HepG2 (cell line): ENCODE data around the gene ITPR1. TPM values are rescaled to one million over a fixed set of nuclear protein-coding genes. Genes with fewer than 3 reads are reported as not detected.

Experiments used
- ATAC-seq: fragments of 200-7000 bp; cut with Tn5 transposase; 3 replicates; pipeline ENCODE4 v1.9.1; 2020; ENCODE audit warnings: mild to moderate bottlenecking, moderate library complexity
- BruUV-seq: library from RNA; stranded (reverse); fragments of 400-500 nt; replicated peaks from 2 replicates; lab custom pipeline; 2021; lab: Mats Ljungman, UMichigan
- CTCF ChIA-PET: fragments of 300-600 bp; formaldehyde crosslinking; extraction: SDS; loops from one replicate; lab custom pipeline; 2021; ENCODE audit warnings: low total read pairs, inconsistent platforms, low intra/inter-chr PET ratio; lab: Yijun Ruan, JAX
- POLR2A ChIA-PET: fragments of 350-600 bp; sonication (Branson Sonifier 250); formaldehyde crosslinking; loops from one replicate; lab custom pipeline; 2020; ENCODE audit warnings: antibody characterized with exemption, inconsistent platforms; lab: Yijun Ruan, JAX
- DNase-seq: peaks from one replicate; pipeline ENCODE4 v3.0.0-alpha.2; 2015; ENCODE audit warnings: low spot score
- FAIRE-seq: peaks from 3 replicates; lab custom pipeline; 2011; peaks lifted over from hg19 to GRCh38; lab: Jason Lieb, UNC
- H2AFZ ChIP-seq: one replicate; pipeline ENCODE4 v1.6.1; 2011; ENCODE audit warnings: low read length, inconsistent platforms
- H3K27ac ChIP-seq: fragments of 300-600 bp; 3 replicates; pipeline ENCODE4 v1.8.0; 2011; ENCODE audit warnings: mixed run types, mild to moderate bottlenecking, mixed read lengths, low read length, inconsistent platforms; ENCODE audit not compliant: insufficient read depth; ENCODE audit errors: extremely low read length
- H3K27me3 ChIP-seq, 2 experiments: fragments of 200-600 bp in 1 of 2; 2 replicates in 1 of 2; 3 replicates in 1 of 2; pipeline versions ENCODE4 v1.6.0 to v1.8.0; 2011; ENCODE audit warnings: low read length in 2 of 2, mild to moderate bottlenecking in 2 of 2, moderate library complexity in 2 of 2, inconsistent platforms in 1 of 2; ENCODE audit not compliant: insufficient read depth in 2 of 2, control insufficient read depth in 1 of 2
- H3K36me3 ChIP-seq, 2 experiments: fragments of 200-600 bp in 1 of 2; replicated peaks in 1 of 2; 2 replicates in 1 of 2; 3 replicates in 1 of 2; pipeline versions ENCODE4 v1.5.1 to v1.8.0; 2011; ENCODE audit warnings: low read length in 2 of 2, inconsistent platforms in 1 of 2; ENCODE audit not compliant: insufficient read depth in 2 of 2, control insufficient read depth in 1 of 2
- H3K4me1 ChIP-seq: 2 replicates; pipeline ENCODE4 v1.5.1; 2012; ENCODE audit warnings: low read length, inconsistent platforms; ENCODE audit not compliant: insufficient read depth
- H3K4me2 ChIP-seq: 2 replicates; pipeline ENCODE4 v1.6.0; 2011; ENCODE audit warnings: low read depth, low read length, inconsistent platforms
- H3K4me3 ChIP-seq, 3 experiments: fragments of 200-600 bp in 1 of 3; sonication (generic), shearing (Covaris generic) in 1 of 3; replicated peaks in 1 of 3; 2 replicates each; pipeline ENCODE4 v1.5.1; 2011 to 2016; ENCODE audit warnings: low read length in 3 of 3, inconsistent platforms in 2 of 3, low read depth in 2 of 3, mild to moderate bottlenecking in 2 of 3, control low read depth in 1 of 3, mixed read lengths in 1 of 3; ENCODE audit not compliant: insufficient read depth in 1 of 3
- H3K79me2 ChIP-seq: one replicate; pipeline ENCODE4 v1.6.1; 2011; ENCODE audit warnings: low read length, inconsistent platforms; ENCODE audit not compliant: insufficient read depth
- H3K9ac ChIP-seq: 2 replicates; pipeline ENCODE4 v1.6.0; 2011; ENCODE audit warnings: mild to moderate bottlenecking, low read depth, low read length, inconsistent platforms; ENCODE audit not compliant: insufficient read depth
- H3K9me3 ChIP-seq: 2 replicates; pipeline ENCODE4 v1.5.1; 2012; ENCODE audit warnings: mild to moderate bottlenecking, low read length
- H4K20me1 ChIP-seq: 2 replicates; pipeline ENCODE4 v1.6.0; 2011; ENCODE audit warnings: inconsistent platforms, mild to moderate bottlenecking, low read length, moderate library complexity; ENCODE audit not compliant: insufficient read depth
- GATA4 ChIP-seq: sonication (generic); IDR thresholded peaks from 2 replicates; pipeline ENCODE4 v1.6.1; 2016; ENCODE audit warnings: antibody characterized with exemption, low read depth, borderline replicate concordance
- HMGXB4 ChIP-seq, 2 experiments: sonication (generic) in 1 of 2; formaldehyde crosslinking in 1 of 2; IDR thresholded peaks; 2 replicates each; pipeline versions ENCODE4 v1.4.0 to v1.6.1; 2018 to 2020; ENCODE audit warnings: missing genetic modification reagents in 2 of 2, borderline replicate concordance in 1 of 2, low read depth in 1 of 2, mild to moderate bottlenecking in 1 of 2, missing biosample characterization in 1 of 2
- HNF4A ChIP-seq: sonication (generic); formaldehyde crosslinking; IDR thresholded peaks from 2 replicates; pipeline ENCODE4 v1.4.0; 2020; ENCODE audit warnings: missing genetic modification reagents
- HNF4G ChIP-seq, 2 experiments: sonication (generic) in 1 of 2; formaldehyde crosslinking in 1 of 2; IDR thresholded peaks; 2 replicates each; pipeline versions ENCODE4 v1.4.0 to v1.6.1; 2011 to 2020; ENCODE audit warnings: borderline replicate concordance in 2 of 2, low read depth in 2 of 2, mild to moderate bottlenecking in 2 of 2, low read length in 1 of 2, missing genetic modification reagents in 1 of 2, moderate library complexity in 1 of 2
- SP5 ChIP-seq: IDR thresholded peaks from 2 replicates; pipeline ENCODE4 v1.6.1; 2016; ENCODE audit warnings: low read depth, borderline replicate concordance
- WGBS: methylation state at CpG from one replicate; pipeline ENCODE4 v1.1.6; 2017; ENCODE audit warnings: low lambda C conversion rate; 5-methylcytosine and 5-hydroxymethylcytosine counted together
- in situ Hi-C: cut with HindIII; loops from 2 replicates; pipeline ENCODE4 v1.10.0; 2017; ENCODE audit warnings: low pct_unique_long_range_greater_than_20kb; ENCODE audit not compliant: extremely low pct_ligation_motif_present
- intact Hi-C: fragments of 100-400 bp; cut with micrococcal nuclease; formaldehyde crosslinking; loops from one replicate; pipeline ENCODE4 v1.10.0; 2022; ENCODE audit not compliant: unreplicated experiment
- polyA plus RNA-seq, 8 experiments: library from polyadenylated mRNA; depleted of rRNA in 3 of 8; stranded (reverse) in 7 of 8; unstranded in 1 of 8; fragments of >200 nt; fragmentation: Illumina TruSeq in 4 of 8; extraction: Trizol in 4 of 8; gene quantifications; 2 replicates each; pipeline versions ENCODE4 v1.2.1 to v1.2.3, GENCODE V29; 2011 to 2016; ENCODE audit warnings: low read depth in 4 of 8, missing spikeins in 1 of 8, mixed read lengths in 1 of 8; ENCODE audit not compliant: insufficient read depth in 1 of 8
- total RNA-seq, 5 experiments: library from RNA; depleted of rRNA; stranded (reverse); fragments of >200 nt; fragmentation: Illumina TruSeq; extraction: Trizol; gene quantifications; 2 replicates each; pipeline ENCODE4 v1.2.3, GENCODE V29; 2016; ENCODE audit warnings: low read depth in 1 of 5
- TF ChIP-seq, protein P1 (sequence below): sonication (generic); IDR thresholded peaks from 2 replicates; pipeline ENCODE4 v1.6.1; 2016; ENCODE audit warnings: low read depth, borderline replicate concordance

The ITPR1 gene
- total and polyA plus RNA-seq, 2 of the 13 experiments (the other 11 are each of a cell fraction or from before 2014, with no cell fraction given) = 10.0 to 11.4 TPM

- Histone ChIP-seq H3K9me3 (no peaks in the 10 kb centered on the region), H2AFZ (no peak overlapping the region), H3K4me1 (peaks cover 73% of the 10 kb centered on the region), H3K4me3 (no peak overlapping the region), H3K27me3 (no peaks in the 10 kb centered on the region), H3K4me2 (no peak overlapping the region), H4K20me1 (no peaks in the 10 kb centered on the region), H3K9ac (no peak overlapping the region), H3K36me3 (peaks cover 0 to 4% of the 10 kb centered on the region in 2 experiments; a peak in 1 of 5 replicates), H3K27ac (no peak overlapping the region), H3K79me2 (no peaks in the 10 kb centered on the region)
- TF ChIP-seq HNF4A (CRISPR knock-in tag) (peak; percentile 55), SP5 (CRISPR knock-in tag) (no peak), GATA4 (no peak), HMGXB4 (CRISPR knock-in tag; IDR thresholded peaks at IDR 0.05; ENCODE audit: borderline replicate concordance in 1 of 2, low read depth in 1 of 2) (0 out of 4 replicates have a peak, but pooled peaks of 1 of the 2 experiments have one; percentile 9), HNF4G (IDR thresholded peaks at IDR 0.05; ENCODE audit: borderline replicate concordance, low read depth, low read length) (peak; percentile 50; the same call in 1 of the 2 replicates), HNF4G (CRISPR knock-in tag; IDR thresholded peaks at IDR 0.05; ENCODE audit: borderline replicate concordance, low read depth) (no peak)
- TF ChIP-seq, protein P1, sequence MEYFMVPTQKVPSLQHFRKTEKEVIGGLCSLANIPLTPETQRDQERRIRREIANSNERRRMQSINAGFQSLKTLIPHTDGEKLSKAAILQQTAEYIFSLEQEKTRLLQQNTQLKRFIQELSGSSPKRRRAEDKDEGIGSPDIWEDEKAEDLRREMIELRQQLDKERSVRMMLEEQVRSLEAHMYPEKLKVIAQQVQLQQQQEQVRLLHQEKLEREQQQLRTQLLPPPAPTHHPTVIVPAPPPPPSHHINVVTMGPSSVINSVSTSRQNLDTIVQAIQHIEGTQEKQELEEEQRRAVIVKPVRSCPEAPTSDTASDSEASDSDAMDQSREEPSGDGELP = peak; percentile 40; the same call in 1 of the 2 replicates
- peak; percentile 53 for ATAC-seq
- peak; percentile 50 for FAIRE-seq
- in situ Hi-C loops (no loop called here), intact Hi-C loops (no loop called here)
- ChIA-PET POLR2A (interaction anchor here (12.6 kb wide), 1 partner anchor 8 kb away, joined by 120 read pairs; the partner anchor contains the start of gene ITPR1), CTCF (no interaction called here)
- 66% methylated on average over 3 of the region's 3 CpGs for WGBS
- DNase-seq = peak; percentile 24
- BruUV-seq = no TSS peak
Observed at GRCh38 chr3:4501437-4501836, 8.3 kb downstream of the ITPR1 start.
